Activated T-helper 2 cell treated with anti-CD3 and anti-CD28 coated beads, Interferon-gamma antibody, Interleukin-2, Interleukin-4, amounts not matched to agents 10 μg/mL and 5 μg/mL and 100 μg/mL, durations not matched to agents 14 hours and 24 hours and 36 hours (primary cell): Measurements from ENCODE around the gene ACY1. TPM values are rescaled to one million over a fixed set of nuclear protein-coding genes. Genes with fewer than 3 reads are reported as not detected.
"Not testable (repeated sequence)": the region's sequence is repeated elsewhere in the genome, so short reads cannot be mapped to it uniquely, and the experiment has no call there.

ENCODE experiments used
- DNase-seq: peaks from one replicate; pipeline ENCODE4 v3.0.0; 2021; ENCODE audit warnings: low spot score
- H3K27ac Mint-ChIP-seq: one replicate; pipeline ENCODE4 v1.8.0; 2021; ENCODE audit warnings: mixed read lengths
- H3K27me3 Mint-ChIP-seq: one replicate; pipeline ENCODE4 v1.8.0; 2021; ENCODE audit warnings: low read depth, mixed read lengths
- H3K36me3 Mint-ChIP-seq: one replicate; pipeline ENCODE4 v1.8.0; 2021; ENCODE audit warnings: low read depth, mixed read lengths
- H3K4me1 Mint-ChIP-seq: one replicate; pipeline ENCODE4 v1.8.0; 2021; ENCODE audit warnings: low read depth, mixed read lengths
- H3K4me3 Mint-ChIP-seq: one replicate; pipeline ENCODE4 v1.8.0; 2021; ENCODE audit warnings: low read depth, mild to moderate bottlenecking, moderate library complexity, mixed read lengths
- H3K9me3 Mint-ChIP-seq: one replicate; pipeline ENCODE4 v1.8.0; 2021; ENCODE audit warnings: mixed read lengths
- intact Hi-C: fragments of 100-400 bp; cut with micrococcal nuclease; formaldehyde crosslinking; loops from one replicate; pipeline ENCODE4 v1.15.1; 2023
- total RNA-seq: library from RNA; stranded (reverse); gene quantifications from 2 replicates; pipeline ENCODE4 v1.2.3, GENCODE V29; 2022

ACY1 gene
- total RNA-seq, 1 donor from 2014 or later = 62.8 TPM

DNA sequence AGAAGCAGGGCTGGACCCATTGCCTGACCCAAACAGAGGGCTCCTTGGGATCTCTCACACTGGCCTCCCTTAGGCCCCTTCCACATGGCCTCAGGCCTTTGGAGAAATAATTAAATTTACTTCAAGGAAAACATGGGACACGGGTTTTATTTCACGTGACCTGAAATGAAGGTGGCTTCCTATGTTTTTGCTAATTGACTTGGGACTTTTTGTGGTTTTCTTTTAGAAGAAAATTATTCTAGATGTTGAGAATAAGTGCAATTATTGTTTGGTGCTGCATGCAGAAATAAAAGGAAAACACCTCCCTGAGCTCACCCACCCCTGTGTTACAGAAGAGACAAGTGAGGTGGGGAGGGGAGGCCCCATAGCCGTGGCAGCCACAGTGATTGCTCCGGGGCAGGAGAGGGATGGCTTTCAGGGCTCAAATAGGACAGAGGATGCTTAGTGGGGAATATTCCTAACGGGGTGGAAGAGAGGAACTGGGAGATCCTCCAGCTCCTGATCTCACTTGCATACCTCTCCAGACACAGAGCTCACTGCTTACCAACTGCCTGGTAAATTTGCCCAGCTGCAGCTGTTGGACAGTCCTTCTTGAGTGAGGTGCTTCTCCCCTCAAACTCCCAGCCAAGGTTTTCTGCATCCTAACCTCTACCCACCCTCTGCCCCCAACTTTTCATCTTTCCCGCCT lies 41.6 kb downstream of the ACY1 start:
- Mint-ChIP-seq H3K27ac (no peak overlapping the region), H3K4me1 (no peaks in the 10 kb centered on the region), H3K36me3 (no peaks in the 10 kb centered on the region), H3K4me3 (no peak overlapping the region), H3K9me3 (no peaks in the 10 kb centered on the region), H3K27me3 (peaks cover 3% of the 10 kb centered on the region)
- intact Hi-C loops = no loop called here
- DNase-seq = no peak

DNA sequence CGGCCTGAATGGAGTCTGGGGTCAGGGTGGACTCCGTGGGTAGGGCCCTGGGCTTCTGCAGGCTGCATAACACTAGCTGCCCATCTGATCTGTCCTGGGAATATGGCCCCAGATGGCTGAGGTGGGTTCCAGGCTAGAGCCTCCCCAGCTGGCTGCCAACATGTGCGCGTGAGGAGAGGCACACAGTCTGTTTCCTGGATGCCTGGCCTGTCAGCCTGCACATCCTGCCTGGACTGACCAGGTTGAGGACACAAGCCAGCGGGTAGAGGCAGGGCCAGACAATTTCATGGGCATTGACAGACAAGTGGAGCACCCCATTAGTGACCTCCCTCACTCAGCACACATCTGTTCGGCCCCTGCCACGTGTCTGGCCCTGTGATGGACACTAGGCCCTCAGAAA lies 42.1 kb downstream of the ACY1 start:
- Mint-ChIP-seq H3K27ac (no peak overlapping the region), H3K4me1 (no peaks in the 10 kb centered on the region), H3K36me3 (no peaks in the 10 kb centered on the region), H3K9me3 (no peaks in the 10 kb centered on the region), H3K4me3 (no peak overlapping the region), H3K27me3 (peaks cover 3% of the 10 kb centered on the region)
- intact Hi-C loops = no loop called here
- DNase-seq = no peak

DNA sequence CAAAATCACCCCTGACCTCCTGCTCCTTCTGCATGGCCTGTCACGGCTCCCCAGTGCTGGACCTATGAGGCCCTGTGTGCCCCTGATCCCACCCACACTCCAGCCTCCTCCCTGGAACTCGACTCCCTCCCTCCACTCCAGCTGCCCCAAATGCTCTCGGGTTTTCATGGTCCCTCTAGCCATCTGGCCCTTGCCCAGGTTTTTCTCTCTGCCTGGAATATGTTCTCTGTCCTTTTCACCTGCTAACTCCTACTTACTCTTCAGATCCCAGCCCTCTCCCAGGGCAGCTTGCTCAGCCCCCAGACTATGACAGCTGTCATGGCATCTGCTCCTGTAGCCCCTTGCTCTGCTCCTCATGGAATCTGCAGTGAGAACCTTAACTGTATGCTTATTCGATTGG lies 42.7 kb downstream of the ACY1 start:
- H3K27me3 Mint-ChIP-seq = peaks cover 3% of the 10 kb centered on the region
- H3K4me1 Mint-ChIP-seq = no peaks in the 10 kb centered on the region
- no peak for DNase-seq
- no peak overlapping the region for H3K4me3 Mint-ChIP-seq
- no peaks in the 10 kb centered on the region for H3K9me3 Mint-ChIP-seq
- intact Hi-C loops = no loop called here
- H3K36me3 Mint-ChIP-seq = no peaks in the 10 kb centered on the region
- H3K27ac Mint-ChIP-seq = no peak overlapping the region

DNA sequence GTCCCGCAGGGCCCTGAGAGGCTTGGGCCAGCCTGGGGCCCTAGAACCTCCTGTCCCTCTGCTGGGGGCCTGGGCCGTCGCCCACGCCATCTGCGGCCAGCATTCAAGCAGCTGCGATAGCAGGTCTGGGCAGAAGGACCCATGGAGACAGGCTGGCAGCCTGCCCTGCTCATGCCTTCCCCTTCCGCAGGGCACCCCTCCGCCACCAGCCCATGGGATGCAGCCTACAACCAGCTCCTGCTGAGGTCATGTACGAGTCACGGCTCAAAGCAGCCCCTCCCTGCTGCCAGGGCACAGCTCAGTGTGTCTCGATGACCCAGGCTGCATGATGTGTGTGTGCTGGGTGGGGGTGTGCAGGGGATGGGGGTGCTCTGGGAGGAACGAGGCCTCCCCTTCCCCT lies 45.2 kb downstream of the ACY1 start:
- Mint-ChIP-seq H3K27ac (no peak overlapping the region), H3K27me3 (peaks cover 3% of the 10 kb centered on the region), H3K4me3 (no peak overlapping the region), H3K4me1 (no peaks in the 10 kb centered on the region), H3K36me3 (no peaks in the 10 kb centered on the region), H3K9me3 (no peaks in the 10 kb centered on the region)
- no peak for DNase-seq
- intact Hi-C loops = no loop called here

DNA sequence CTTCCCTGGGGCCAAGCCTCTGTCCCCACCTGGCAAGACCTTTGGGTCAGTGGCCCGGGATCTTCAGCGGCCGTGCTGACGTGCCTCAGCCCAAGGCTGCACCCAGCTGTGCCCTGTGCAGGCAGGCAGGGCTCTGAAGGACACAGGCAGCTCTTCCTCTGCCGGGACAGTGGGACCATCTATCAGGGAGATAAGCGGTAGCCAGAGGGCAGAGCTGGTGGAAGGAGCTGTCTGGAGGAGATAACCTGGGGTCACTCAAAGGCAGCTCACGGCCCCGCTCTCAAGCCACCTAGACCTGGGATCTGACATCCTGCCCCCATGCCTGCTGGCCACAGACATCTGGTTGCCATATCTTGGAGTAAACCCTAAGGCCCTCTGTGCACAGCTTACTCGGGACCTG lies 45.7 kb downstream of the ACY1 start:
- Mint-ChIP-seq H3K27me3 (peaks cover 3% of the 10 kb centered on the region), H3K4me1 (no peaks in the 10 kb centered on the region), H3K27ac (no peak overlapping the region), H3K9me3 (no peaks in the 10 kb centered on the region), H3K36me3 (no peaks in the 10 kb centered on the region), H3K4me3 (no peak overlapping the region)
- intact Hi-C loops = no loop called here
- no peak for DNase-seq

DNA sequence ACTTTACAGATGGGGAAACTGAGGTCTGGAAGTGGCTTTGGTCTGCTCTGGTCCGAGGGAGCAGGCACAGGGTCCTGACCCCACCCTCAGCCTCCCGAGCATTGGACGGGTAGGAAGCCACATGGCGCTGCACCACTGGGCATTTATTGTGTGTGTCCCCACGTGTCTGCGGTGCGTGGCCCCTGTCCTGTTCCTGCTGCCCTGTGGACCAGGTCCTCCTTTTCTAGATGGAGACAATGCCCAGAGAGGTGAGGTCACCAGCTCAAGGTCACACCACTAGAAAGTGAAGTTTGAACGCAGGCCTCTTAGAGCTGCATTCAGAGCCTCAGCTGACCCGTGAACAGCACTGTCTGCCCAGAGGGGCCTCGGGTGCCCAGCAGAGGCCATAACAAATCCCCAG lies 46.2 kb downstream of the ACY1 start:
- peaks cover 3% of the 10 kb centered on the region for H3K27me3 Mint-ChIP-seq
- no peaks in the 10 kb centered on the region for H3K4me1 Mint-ChIP-seq
- no peak for DNase-seq
- intact Hi-C loops = no loop called here
- H3K36me3 Mint-ChIP-seq = no peaks in the 10 kb centered on the region
- H3K4me3 Mint-ChIP-seq = no peak overlapping the region
- no peaks in the 10 kb centered on the region for H3K9me3 Mint-ChIP-seq
- H3K27ac Mint-ChIP-seq = no peak overlapping the region

DNA sequence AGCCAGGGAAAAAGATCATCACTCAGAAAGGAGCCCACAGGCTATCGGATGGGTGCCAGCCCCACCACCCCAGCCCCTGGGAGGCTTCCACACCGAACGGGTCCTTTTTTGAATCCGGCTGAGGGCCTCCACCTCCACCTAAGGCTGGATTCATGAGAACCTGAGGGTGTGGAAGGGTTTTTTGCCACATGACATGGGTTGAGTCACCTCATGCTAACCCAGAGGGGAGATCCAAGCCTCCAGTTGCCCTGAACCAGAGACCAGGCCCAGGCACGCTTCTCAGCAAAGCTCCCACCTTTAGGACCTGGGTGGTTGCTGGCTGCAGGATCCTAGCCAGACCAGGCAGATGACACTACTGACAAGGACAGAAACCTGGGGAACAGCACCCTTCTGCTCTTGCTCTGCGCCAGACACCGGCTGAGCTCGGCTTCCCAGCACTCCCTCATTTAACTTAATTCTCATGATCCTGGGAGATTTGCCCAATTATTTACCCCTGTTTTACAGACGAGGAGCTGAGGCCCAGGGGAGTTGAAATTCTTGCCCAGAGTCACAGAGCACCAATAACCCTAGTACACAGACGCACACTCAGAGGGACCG lies 47.5 kb downstream of the ACY1 start:
- no peaks in the 10 kb centered on the region for H3K36me3 Mint-ChIP-seq
- no peak overlapping the region for H3K27ac Mint-ChIP-seq
- peaks cover 3% of the 10 kb centered on the region for H3K27me3 Mint-ChIP-seq
- intact Hi-C loops = no loop called here
- H3K9me3 Mint-ChIP-seq = no peaks in the 10 kb centered on the region
- no peak overlapping the region for H3K4me3 Mint-ChIP-seq
- no peak for DNase-seq
- no peaks in the 10 kb centered on the region for H3K4me1 Mint-ChIP-seq

DNA sequence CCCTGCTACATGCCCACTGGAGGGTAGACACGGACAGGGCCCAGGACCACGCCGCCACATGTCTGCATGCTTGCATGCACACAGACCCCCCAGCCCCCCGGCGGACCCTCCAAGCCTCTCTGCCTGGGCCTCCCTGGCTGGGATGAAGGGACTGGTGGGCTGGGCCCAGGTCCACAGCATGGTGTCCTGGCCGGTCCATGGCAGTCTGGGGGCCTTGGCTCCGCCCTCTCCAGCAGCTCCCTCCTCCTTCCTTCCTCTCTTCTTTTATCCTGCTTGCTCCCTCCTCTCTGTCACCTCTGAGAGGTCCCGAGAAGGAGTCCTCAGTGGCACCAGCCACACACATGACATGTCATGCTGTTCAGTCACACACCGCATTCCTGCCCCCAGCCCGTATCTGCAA lies 48.6 kb downstream of the ACY1 start:
- H3K36me3 Mint-ChIP-seq = no peaks in the 10 kb centered on the region
- no peaks in the 10 kb centered on the region for H3K27me3 Mint-ChIP-seq
- no peaks in the 10 kb centered on the region for H3K9me3 Mint-ChIP-seq
- H3K27ac Mint-ChIP-seq = no peak overlapping the region
- no peak overlapping the region for H3K4me3 Mint-ChIP-seq
- DNase-seq = no peak
- intact Hi-C loops = no loop called here
- H3K4me1 Mint-ChIP-seq = no peaks in the 10 kb centered on the region

DNA sequence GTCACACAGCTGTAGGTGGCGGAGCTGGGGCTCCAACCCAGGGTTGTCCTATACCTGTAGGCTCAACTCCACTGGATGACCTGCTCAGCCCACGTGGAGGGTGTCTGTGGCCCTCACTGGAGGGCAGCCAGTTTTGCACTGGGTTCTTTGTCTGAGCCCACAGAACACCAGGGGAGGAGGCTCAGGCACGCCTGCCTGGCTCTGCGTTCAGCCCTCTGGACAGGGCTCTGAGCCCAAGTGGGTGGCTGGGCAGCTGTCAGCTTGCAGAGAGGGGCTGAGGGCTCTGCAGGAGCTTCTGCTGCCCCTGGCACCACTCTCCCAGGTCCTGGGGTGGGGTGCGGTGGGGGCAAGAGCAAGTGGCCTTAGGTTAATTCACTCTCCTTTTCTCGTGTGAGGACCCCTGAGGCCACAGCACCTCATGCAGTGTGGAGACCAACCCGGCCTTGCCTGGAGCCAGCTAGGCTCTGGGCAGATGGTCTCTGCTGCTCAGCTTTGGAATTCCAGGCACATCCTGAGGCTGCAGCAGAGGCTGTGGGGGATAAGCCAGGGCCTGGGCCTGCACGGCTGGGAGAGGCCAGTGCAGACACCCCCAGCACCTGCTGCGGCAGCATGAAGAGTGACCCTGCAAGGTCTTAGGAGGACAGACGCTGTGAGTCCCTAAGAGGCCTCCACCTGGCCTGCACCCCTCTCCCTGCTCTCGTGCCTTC lies 49.5 kb downstream of the ACY1 start:
- Mint-ChIP-seq H3K4me3 (no peak overlapping the region), H3K27ac (no peak overlapping the region), H3K27me3 (no peaks in the 10 kb centered on the region), H3K36me3 (no peaks in the 10 kb centered on the region), H3K9me3 (no peaks in the 10 kb centered on the region), H3K4me1 (no peaks in the 10 kb centered on the region)
- DNase-seq = no peak
- intact Hi-C loops = no loop called here

DNA sequence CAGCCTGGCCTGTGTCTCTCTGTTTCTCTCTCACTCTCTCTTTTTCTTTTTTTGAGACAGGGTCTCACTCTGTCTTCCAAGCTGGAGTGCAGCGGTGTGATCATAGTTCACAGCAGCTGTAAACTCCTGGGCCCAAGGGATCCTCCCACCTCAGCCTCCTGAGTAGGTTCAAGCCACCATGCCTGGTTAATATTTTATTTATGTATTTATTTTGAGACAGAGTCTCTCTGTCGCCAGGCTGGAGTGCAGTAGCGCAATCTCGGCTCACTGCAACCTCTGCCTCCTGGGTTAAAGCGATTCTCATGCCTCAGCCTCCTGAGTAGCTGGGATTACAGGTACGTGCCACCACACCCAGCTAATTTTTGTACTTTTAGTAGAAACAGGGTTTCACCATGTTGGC lies 50.4 kb downstream of the ACY1 start:
- H3K4me3 Mint-ChIP-seq, H3K36me3 Mint-ChIP-seq, H3K27me3 Mint-ChIP-seq, H3K4me1 Mint-ChIP-seq, DNase-seq, H3K27ac Mint-ChIP-seq, intact Hi-C loops, H3K9me3 Mint-ChIP-seq: not testable (repeated sequence)

DNA sequence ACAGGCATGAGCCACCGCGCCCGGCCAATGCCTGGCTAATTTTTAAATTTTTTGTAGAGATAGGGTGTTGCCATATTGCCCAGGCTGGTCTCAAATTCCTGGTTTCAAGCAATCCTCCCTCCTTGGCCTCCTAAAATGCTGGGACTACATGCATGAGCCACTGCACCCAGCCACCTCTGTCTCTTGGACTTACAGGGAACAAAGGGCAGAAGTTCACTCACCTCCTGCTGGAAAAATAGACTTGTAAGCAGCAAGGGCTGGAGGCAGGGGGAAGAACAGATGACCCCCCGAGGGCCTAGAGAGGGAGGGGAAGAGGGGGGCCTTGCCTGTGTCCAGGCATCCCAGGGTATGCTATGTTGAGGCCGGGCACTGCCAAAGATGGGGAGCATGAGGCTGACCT lies 50.9 kb downstream of the ACY1 start:
- no peaks in the 10 kb centered on the region for H3K27me3 Mint-ChIP-seq
- H3K9me3 Mint-ChIP-seq = no peaks in the 10 kb centered on the region
- H3K4me3 Mint-ChIP-seq = no peak overlapping the region
- H3K4me1 Mint-ChIP-seq = no peaks in the 10 kb centered on the region
- H3K36me3 Mint-ChIP-seq = no peaks in the 10 kb centered on the region
- intact Hi-C loops = no loop called here
- DNase-seq = no peak
- no peak overlapping the region for H3K27ac Mint-ChIP-seq

DNA sequence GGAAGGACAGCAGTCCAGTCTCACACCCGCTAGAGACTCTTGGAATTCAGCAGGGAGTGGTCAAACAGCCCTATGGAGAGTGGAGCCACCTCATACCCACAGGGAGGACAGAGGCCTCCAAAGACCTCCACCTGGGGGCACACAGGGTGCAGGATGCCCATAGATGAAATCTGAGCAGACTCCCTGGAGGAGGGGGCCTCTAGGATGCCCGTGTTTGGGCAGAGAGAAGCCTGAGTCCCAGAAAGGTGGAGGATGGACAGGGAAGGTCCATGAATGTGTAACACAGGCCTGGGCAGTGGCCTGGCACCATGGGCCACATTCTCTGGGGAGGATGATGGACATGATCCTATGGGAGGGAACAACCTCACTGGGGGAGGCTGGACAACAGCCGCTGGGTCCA lies 51.3 kb downstream of the ACY1 start:
- Mint-ChIP-seq H3K4me1 (no peaks in the 10 kb centered on the region), H3K27me3 (no peaks in the 10 kb centered on the region), H3K27ac (no peak overlapping the region), H3K9me3 (no peaks in the 10 kb centered on the region), H3K36me3 (no peaks in the 10 kb centered on the region), H3K4me3 (no peak overlapping the region)
- DNase-seq = no peak
- intact Hi-C loops = no loop called here

DNA sequence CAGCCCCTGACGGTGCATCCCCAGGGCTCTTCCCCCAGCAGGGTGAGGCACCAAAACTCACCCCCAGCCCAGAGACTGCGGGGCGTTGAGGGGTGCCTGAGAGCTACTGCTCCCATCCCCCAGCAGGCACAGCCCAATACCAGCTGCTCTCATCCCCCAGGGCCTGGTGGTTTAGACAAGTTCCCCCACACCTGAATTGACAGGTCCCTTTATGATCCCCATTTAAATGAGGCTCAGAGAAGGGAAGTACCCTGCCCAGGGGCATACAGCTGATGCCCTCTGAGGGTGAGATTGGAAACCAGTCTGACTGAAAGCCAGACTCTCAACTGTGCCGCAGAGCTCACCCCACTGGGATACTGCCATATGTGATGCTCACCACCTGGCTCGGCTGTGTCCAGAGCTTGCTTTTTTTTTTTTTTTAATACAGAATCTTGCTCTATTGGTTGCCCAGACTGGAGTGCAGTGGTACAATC lies 52.9 kb downstream of the ACY1 start:
- Mint-ChIP-seq H3K27me3 (no peaks in the 10 kb centered on the region), H3K36me3 (no peaks in the 10 kb centered on the region), H3K27ac (no peak overlapping the region), H3K4me3 (no peak overlapping the region), H3K4me1 (no peaks in the 10 kb centered on the region), H3K9me3 (no peaks in the 10 kb centered on the region)
- intact Hi-C loops = no loop called here
- DNase-seq = no peak
